ENCODE data around the gene GZMM. TPM values are rescaled to one million over a fixed set of nuclear protein-coding genes. Genes with fewer than 3 reads are reported as not detected.
A peak's percentile ranks its signal among the peaks of the same experiment; 100 is the strongest.
"Not testable (repeated sequence)": the region's sequence is repeated elsewhere in the genome, so short reads cannot be mapped to it uniquely, and the experiment has no call there.

Gene GZMM
- total and polyA plus RNA-seq, 8 donors, result 0.45 to 1.4 (median 0.70) TPM; not detected in 1

- Histone ChIP-seq H3K4me3 (no peak overlapping the region), H3K27me3 (peaks cover 12 to 47% of the 10 kb centered on the region in 2 donors), H3K9me3 (no peaks in the 10 kb centered on the region), H3K4me1 (peaks cover 0 to 15% of the 10 kb centered on the region in 2 donors), H3K27ac (no peak overlapping the region), H3K36me3 (peaks cover 0 to 46% of the 10 kb centered on the region in 2 donors)
- no peak for DNase-seq
- intact Hi-C loops (cut with DNase I), result no loop called here
- no peak for ATAC-seq
- no peak for TF ChIP-seq CTCF (IDR thresholded peaks at IDR 0.05)
Observed at GRCh38 chr19:583968-584239, 40.1 kb downstream of the GZMM start.

- intact Hi-C loops (cut with DNase I), result no loop called here
- Histone ChIP-seq H3K36me3 (peaks cover 0 to 41% of the 10 kb centered on the region in 2 donors), H3K4me1 (peaks cover 0 to 20% of the 10 kb centered on the region in 2 donors), H3K27ac (no peak overlapping the region), H3K4me3 (no peak overlapping the region), H3K27me3 (peaks cover 17 to 52% of the 10 kb centered on the region in 2 donors), H3K9me3 (no peaks in the 10 kb centered on the region)
- peak in 2 of 4 donors; percentile 56 to 86 for DNase-seq
- peak; percentile 83 to 87 for TF ChIP-seq CTCF (IDR thresholded peaks at IDR 0.05)
- ATAC-seq, result peak; percentile 64
Observed at GRCh38 chr19:584240-585001, 40.6 kb downstream of the GZMM start.

- H3K9me3 ChIP-seq; ATAC-seq; H3K27ac ChIP-seq; H3K4me3 ChIP-seq; intact Hi-C loops (cut with DNase I): not testable (repeated sequence)
- Histone ChIP-seq H3K36me3 (peaks cover 0 to 34% of the 10 kb centered on the region in 2 donors), H3K27me3 (peaks cover 18 to 54% of the 10 kb centered on the region in 2 donors), H3K4me1 (peaks cover 0 to 21% of the 10 kb centered on the region in 2 donors)
- peak in 1 of 4 donors; percentile 45 for DNase-seq
Observed at GRCh38 chr19:585146-585545, 41.3 kb downstream of the GZMM start.

- no peak overlapping the region for H3K4me3 ChIP-seq
- peaks cover 0 to 26% of the 10 kb centered on the region in 2 donors for H3K4me1 ChIP-seq
- ATAC-seq (no peak), DNase-seq (peak in 1 of 4 donors; percentile 61)
- no peaks in the 10 kb centered on the region for H3K9me3 ChIP-seq
- H3K36me3 ChIP-seq, result peaks cover 0 to 29% of the 10 kb centered on the region in 2 donors
- no peak overlapping the region for H3K27ac ChIP-seq
- no peak for TF ChIP-seq CTCF (IDR thresholded peaks at IDR 0.05)
- peaks cover 21 to 59% of the 10 kb centered on the region in 2 donors for H3K27me3 ChIP-seq
- intact Hi-C loops (cut with DNase I), result no loop called here
Observed at GRCh38 chr19:585551-586110, 41.8 kb downstream of the GZMM start.

- intact Hi-C loops (cut with DNase I), result no loop called here
- no peaks in the 10 kb centered on the region for H3K9me3 ChIP-seq
- no peak overlapping the region for H3K4me3 ChIP-seq
- TF ChIP-seq CTCF (IDR thresholded peaks at IDR 0.05), result peak; percentile 20 to 23
- H3K27me3 ChIP-seq, result peaks cover 33 to 85% of the 10 kb centered on the region in 2 donors
- peak; percentile 41 for ATAC-seq
- peak in 3 of 4 donors; percentile 57 to 80 (median 76) for DNase-seq
- no peak overlapping the region for H3K27ac ChIP-seq
- peaks cover 0 to 4% of the 10 kb centered on the region in 2 donors for H3K36me3 ChIP-seq
- H3K4me1 ChIP-seq, result peaks cover 0 to 29% of the 10 kb centered on the region in 2 donors
Observed at GRCh38 chr19:588093-588740, 44.4 kb downstream of the GZMM start.

Data from left lung (tissue), 10 donors.